ENCODE data around the gene MCFD2.

The MCFD2 gene

DNA sequence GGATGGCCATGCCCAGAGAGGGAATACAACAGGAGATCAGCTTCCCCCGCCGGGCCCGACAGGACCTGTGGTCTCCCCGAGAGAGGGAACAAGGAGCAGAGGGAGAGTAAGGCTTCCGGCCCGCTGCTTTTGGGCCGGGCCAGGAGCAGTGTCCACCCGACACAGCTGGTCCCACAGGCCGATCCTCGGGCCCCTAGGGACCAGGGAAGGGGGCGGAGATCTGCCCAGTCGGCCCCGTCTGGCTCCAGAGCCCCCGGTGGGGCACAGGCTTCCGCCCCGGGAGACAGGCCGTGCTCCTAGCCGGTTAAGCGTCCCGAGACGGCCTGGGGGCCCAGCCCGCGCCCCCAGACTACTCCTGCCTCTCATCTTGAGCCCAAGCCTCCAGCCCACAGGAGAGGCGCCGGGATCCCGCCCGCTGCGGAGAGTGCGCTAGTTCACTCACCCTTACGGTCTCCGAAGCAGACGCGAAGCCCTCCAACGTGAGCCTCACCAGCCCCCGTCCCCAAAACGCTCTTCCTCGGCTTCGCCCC is at the start of gene MCFD2:
Gene MCFD2 (minus strand): TSS at position 526 of the 530 bp plus-strand sequence. CDS start 6,635 bp downstream, outside the sequence.
- DNase-seq: no peak

DNA sequence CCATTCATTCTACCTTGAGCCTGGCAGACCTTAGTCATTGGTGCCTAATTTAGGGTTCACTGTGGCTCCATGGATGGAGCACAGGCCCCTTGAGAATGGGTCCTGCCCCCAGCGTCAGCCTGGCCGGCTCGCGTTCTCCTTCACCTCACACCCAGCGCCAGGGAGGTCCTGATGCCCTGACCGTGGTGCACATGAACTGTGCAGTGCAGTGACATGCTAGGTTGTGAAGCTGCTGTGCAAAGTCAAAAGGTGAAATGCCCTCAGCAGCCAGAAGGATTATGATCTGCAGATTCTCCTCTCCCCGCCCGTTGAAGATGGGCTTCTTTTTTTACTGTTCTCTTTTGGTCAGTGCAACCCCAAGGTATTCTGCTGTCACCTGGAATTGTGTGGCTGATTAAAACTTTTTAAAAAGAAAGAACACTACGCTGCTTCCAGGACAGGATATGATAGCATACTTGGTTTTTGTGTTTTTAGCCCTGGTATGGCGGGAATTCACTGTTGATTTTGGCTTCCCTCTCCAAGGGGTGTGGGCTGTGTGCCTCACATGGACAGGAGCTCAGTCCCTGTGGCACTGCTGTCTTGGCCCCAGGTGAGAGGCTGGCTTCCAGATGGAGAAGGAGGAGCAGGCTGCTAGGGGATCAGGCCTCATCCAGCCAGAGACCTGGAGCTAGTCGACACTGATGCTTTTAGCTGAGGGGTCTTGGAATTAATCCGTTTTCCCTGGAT is 49.4 kb upstream of the MCFD2 start:
- DNase-seq: no peak

DNA sequence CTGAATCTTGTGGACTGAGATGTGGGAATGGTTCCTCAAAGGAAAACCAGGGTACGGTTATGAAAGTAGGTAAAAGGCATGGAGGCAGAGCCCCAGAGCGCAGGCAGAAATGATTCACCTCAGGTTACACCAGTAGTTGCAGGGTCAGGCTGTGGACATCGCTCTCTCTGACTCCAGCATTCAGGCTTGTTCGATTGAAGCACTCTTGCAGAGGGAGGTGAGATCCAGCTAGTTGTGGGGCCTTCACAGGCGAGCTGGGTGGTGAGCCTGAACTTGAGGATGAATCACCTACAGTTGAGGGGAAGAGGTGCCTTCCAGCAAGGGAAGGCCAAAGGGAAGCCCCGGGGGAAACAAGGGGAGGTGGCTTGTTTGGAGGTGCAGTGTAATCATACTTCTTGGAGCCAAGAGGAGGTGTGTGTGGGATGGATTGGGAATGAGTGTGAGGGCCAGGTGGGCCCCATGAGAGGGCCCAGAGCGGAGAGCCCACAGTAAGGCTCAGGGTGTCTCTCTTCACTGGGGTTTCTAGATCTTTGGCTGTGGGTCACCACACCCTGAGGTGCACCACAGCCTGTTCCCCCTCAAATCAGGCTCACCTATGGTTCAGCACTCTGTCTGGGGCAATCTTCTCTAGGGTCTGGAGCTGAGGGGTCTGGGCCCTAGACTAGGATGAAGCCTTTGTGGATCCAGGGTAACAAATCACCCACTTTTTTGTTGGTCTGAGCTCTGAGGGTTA is 48.5 kb upstream of the MCFD2 start:
- DNase-seq: no peak

DNA sequence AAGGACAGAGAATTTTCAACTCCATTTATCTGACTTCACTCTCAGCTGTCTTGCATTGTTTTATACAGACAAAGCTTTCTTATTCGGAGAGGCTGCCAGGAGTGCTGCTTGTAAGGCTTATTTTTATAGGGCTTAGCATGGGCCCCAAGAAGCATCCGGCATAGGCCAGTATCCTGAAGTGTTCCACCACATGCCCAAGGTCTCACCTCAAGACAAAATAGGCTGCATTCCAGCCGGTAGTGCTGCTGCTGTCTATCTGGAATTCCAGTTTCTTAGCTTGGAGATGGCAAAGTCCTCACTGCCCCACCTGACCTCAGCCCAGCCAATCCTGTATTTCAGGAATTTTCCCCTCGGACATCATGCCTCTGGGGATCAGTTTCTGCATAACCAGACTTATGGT is 47.6 kb upstream of the MCFD2 start:
- no peak for DNase-seq

DNA sequence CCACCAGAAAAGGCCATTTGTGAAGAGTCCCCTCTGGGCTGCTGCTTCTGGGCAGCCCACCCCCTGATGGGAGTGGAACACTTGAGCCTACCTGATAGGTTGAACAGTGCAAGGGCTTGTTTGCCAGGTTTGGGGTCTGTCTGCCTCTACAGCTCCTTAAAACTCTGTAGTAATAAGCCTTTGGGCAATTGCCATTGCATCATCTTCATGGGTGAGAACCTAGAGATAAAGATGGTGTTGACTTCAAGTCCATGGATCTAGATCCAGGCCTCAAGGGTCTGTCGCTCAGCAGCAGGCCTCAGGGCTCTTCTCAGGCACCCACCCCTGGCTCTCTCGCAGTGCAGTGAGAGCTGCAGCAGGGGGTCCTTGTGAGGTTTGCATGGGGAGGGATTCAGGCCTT is 47.1 kb upstream of the MCFD2 start:
- DNase-seq: no peak

DNA sequence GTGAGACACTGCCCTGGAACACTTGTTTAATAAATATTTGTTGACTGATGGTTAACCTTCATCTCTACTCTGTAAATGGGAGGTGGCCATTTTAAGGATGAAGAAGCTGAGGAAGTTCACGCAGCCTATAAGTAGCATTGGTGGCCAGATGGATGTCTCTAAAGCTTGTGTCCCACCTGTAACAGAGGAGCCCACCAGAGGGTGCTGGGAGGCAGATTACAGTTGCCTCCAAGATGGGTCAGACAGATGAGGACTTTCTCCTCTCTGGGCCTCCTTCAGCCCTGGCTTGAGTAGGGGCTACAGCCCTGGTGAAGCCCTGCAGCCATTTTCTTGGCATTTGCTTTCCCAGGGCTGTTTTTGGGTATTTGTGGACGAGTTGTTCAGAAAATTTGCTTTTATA is 45.0 kb upstream of the MCFD2 start:
- no peak for DNase-seq

DNA sequence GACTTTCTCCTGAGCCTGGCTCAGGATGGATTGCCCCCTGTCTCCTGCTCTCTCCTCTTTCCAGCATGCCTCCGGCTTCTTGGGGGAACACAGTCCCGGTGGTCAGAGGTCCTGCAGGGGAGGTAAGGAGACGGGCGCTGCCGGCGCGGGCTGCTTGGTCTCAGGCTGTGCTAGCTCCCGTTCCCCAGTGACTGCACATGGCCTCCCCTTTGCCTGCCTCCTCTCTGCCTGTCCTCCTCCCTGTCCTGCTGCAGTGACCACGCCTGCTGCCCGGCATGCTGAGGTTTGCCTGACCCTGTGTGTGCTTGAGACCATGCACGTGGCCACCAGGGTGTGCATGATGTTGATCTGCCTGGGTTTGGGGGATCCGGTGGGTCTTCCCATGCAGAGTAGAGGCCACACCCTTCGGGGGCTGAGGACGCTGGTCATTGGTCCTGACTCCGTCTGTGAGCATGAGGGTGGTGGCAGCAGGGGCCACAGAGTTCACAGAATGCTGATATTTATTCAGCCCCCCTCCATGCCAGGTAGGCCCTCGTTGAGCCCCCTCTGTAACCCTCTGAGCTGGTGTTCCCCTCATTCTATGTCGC is 42.9 kb upstream of the MCFD2 start:
- no peak for DNase-seq

DNA sequence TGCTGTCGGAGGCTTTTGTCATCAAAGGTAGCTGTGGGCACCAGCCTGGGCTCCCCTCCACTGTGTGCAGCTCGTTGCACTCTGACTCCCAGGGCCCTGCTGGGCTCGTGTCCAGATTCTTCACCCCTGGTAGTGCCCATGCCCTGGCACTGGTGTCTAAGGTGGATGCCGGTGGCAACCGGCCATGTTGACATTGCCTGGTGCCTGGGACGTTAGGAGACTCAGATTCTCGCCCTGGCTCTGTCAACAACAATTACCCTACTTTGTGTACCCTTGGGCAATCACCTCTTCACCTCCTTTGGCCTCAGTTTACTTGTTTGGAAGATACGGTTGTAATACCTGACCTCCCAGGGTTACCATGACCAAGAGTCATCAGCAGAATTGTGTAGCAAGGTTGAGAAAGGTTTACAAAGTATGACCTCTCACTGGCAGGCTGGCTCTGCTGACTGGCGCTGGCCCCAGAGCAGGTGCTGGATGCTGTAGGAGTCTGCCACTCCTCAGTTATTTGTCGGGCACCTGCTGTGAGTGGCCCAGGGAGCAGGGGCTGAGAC is 41.5 kb upstream of the MCFD2 start:
- DNase-seq: no peak

DNA sequence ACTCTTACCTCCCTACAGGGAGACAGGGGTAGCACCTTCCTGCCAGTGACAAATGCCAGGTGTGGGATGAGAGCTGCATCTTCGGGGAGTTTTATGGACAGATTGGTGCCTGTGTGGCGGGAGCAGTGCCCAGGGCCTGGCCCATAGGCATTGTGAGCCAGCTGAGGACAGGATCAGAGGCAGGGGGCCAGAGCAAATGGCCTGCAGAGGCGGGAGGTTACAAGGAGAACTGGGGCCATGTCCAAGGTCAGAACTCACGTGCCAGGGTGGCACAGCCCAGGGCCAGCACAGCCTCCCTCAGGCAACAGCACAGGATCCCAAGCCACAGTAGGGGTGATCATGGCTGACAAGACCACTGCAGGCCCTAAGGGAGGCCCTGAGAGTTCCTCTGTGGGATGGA is 40.2 kb upstream of the MCFD2 start:
- DNase-seq: no peak

DNA sequence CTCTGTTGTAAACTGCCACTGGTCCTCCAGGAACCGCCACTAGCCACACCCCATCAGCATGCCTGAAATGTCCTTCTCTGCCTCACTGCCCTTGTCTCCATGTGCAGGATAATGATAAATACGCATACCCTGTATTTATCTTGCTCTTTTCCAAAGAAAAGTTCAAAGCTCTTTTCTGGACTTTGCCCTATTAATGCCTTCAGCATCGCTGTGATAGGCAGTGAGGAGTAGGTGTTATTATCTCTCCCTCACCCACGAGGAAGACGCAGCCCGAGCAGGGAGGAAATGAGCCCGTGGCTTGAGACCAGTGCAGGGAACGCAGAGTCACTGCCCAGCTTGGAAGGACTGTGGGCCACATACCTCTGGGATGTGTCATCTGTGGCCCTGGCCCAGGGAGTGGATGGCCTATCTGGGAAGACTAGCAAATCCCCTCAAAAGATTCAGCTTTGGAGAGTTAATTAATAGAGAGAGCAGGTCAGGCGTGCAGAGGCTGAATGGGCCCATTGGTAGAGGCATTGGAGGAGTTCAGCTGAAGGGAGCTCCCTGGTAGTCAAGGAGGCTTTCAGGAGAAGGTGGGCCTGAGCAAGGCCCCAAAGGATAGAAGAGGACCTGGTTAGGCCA is 39.5 kb upstream of the MCFD2 start:
- no peak for DNase-seq

DNA sequence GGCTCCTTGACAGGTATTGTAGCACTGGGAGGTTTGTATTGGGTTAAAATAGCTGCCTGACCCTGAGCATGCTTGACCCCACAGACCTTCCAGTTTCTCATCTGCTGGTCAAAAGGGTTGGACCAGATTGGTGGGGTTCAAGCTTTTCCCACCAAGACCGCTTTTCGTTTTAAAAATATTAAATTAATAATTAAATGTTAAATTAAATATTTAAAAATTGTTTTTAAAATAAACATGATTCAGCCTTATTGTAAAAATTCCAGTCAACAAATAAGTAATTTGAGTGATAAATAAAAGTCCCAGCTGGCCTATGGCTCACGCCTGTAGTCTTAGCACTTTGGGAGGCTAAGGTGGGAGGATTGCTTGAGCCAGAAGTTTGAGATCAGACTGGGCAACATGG is 36.6 kb upstream of the MCFD2 start:
- DNase-seq: no peak

DNA sequence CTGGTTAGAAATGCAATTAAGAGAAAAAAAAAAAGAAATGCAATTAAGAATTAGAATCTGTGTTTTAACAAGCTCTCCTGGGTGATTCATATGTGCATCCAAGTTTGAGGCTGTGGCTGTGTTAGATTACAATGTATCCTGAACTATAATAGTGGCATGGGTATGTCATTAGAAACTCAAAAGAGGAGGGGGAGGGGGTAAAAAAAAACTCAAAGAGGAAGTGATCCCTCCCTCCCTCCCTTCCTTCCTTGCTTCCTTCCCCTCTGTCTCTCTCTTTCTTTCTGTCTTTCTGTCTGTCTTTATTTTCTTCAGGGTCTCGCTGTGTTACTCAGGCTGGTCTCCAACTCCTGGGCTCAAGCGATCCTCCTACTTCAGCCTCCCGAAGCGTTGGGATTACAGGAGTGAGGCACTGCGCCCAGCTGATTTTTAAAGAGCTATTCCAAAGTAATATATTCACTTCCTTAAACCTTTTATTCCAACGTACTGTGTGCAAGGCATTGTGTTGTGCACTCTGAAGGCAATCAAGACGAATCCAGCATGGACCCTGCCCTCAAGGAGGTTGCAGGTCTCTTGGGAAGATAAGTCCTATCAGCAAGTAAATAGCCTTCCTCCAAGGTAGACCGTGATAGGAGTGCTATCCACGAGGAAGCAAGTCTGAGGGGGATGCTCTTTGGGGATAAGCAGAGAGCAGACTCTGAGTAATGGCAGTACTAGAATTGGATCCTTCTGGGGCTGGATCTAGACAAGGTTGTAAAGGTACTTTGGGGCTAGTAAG is 35.9 kb upstream of the MCFD2 start:
- DNase-seq: no peak

DNA sequence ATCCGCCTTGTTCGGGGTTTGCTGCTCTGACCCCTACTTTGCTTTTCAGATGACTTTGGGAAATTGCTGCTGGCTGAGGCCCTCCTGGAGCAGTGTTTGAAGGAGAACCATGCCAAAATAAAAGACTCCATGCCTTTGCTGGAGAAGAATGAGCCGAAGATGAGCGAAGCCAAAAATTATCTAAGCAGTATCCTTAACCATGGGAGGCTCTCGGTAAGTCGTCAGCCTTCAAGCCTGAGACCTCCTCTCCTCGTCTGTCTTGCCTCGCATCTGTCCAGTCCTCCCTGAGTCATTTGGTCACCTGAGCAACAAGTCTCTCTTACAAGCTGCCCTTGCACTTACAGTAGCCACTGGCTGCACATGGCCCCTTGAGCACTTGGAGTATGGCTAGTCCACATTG is 34.7 kb upstream of the MCFD2 start:
- no peak for DNase-seq

DNA sequence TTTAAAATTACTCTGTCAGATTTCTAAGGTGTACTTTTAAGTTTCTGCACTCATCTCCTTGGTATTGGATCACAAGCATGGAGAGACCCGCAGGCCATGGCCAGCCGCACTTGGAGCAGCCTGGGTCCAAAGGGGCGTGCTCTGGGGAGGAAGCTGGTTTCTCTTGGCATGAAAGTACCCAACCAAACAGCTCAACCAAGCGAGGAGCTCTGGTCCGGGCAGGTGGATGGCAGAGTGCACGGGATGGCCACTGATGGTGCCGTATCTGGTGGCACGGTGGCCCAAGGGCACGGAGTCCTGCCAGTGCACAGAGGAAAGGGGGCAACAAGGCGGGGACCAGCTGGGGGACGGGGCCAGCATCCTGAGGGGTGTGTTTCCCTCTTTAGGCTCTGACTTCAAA is 32.2 kb upstream of the MCFD2 start:
- no peak for DNase-seq

DNA sequence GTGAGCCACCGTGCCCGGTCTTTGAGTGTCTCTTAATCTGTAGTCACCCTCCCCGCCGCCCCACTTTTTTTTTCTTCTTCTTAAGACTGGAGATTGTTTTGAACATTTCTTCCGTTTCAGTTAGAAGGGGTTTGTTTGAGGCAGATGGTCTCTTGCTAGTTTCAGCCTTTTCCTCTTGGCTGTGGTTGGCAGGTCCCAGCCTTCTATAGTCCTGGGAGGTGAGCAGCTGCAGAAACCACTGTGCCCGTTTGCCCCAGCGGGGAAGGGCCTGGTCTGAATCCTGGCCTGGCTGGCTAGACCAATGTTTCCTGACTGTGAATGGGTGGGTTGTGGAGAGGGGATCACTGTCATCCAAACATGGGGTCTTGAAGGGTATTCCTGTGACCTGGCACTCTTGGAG is 30.1 kb upstream of the MCFD2 start:
- no peak for DNase-seq

DNA sequence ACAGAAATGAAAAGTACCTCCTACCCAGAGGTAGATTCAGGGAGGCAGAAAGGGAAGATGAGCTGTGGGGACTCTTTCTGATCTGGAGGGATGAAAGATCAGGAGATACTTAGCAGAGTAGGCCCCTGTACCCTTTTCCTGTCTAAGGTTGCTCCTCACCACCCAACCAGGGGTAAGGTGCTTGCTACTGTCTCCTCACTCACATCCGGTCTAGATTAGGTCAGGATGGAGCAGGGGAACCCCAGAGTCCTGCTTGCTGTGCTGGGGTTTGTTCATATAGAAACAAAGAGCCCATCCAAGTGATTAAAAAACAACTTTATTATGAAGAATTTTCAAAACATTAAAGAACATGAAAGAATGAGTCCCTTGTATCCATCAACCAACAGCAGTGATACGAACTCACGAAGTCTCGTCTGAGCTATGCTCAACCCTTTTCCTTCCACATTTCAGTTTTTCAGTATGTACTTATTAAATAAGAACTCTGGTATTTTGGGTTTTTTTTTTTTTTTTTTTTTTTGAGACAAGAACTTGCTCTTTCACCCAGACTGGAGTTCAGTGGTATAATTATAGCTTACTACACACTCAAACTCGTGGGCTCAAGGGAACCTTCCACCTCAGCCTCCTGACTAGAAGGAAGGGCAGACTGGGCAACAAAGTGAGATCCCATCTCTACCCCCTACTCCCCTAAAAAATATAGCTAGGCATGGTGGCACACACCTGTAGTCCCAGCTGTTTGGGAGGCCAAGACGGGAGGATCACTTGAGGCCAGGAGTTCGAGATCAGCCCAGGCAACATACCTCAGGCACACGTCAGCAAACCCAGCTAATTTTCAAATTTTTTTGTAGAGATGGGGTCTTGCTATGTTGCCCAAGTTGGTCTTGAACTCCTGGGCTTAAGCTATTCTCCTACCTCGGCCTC is 28.5 kb upstream of the MCFD2 start:
- peak; percentile 45 for DNase-seq

DNA sequence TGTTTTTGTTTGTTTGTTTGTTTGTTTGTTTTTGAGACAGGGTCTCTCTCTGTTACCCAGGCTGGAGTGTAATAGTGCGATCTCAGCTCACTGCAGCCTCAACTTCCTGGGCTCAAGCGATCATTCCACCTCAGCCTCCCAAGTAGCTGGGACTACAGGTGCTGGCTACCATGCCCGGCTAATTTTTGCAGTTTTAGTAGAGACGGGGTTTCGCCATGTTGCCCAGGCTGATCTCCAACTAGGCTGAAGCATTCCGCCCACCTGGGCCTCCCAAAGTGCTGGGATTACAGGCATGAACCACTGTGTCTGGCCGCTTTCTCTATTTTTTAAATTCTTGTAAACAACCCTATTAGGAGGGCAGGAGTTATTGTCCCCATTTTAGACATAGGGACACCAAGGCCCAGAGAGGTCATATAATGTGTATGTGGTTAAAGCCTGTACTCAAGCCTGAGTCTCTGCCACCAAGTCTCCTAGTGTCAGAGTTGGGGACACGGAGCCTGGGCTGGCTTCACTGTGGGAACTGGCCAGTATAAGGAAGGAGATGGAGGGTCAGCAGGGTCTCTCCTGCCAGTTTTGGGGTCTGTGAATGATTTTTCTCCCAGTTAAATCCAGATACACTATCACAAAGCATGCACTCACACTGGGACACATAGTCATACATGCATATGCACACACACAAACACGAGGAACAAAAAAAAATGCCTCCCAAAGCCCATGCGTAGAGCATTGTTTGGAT is 27.5 kb upstream of the MCFD2 start:
- no peak for DNase-seq

DNA sequence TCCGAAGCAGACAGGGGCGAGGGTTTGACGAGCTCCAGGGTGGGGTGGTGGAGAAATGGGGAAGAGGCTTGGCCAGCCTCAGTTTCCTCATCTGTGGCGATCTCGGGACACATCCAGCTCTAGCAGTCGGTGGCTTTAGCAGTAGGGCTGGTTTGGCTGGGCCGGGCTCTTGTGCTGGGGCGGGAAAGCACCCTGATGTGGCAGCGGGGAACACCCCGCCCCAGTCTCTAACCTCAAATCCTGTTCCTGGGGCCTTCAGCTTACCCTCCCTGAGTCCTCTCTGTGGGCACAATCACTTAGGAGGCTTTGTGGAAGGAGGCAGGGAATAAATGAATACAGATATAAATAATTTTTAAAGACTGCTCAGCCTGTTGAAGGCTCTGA is 26.5 kb upstream of the MCFD2 start:
- peak; percentile 70 for DNase-seq

DNA sequence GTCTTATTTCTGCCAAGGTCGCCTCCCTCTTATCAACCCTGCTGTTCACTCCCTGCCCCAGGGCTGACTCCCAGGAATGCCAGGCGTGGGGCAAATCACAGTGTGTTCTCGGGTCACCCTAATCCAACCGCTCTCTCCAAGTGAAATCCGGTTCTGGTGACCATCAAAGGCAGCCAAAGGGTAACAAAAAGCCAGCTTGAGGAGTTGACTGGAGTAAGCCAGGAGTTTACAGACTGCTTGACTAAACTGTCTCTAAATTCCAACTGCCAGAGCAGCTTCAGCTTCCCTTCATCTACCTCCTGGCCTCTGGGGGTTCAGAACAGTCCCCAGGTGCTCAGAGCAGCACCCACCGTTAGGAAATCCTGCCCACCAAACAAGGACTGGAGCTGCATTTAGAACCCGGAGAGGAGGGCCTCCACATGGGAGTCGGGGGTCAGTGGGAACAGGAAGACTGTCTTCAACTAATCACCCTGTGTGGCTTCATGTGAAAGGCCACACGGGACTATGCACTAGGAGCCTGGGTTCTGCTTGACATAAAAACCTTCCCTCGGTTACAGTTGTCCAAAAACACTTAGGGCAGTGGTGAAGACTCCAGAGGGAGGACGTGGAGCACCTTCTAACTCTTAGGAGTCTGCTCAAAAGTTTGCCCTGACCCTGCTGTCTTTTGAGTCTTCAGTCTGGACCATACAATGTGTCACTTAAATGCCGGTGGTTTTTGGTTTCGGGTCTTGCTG is 24.2 kb upstream of the MCFD2 start:
- DNase-seq: no peak

DNA sequence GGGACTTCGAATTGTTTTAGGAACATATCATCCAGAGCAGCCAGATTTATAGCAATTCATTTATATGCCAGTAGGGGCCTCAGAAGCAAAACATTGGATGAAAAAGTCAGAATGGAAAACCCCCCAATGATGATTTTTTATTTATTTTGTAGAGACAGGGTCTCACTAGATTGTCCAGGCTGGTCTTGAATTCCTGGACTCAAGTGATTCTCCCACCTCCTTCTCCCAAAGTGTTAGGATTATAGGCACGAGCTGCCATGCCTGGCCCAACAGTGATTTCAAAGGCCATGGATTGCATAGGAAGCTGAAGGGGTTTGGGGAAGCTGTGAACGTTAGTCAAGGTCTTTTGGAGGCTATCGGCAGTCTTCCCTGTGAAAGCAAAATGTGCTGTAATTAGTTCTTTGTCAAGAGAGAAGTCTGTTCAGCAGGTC is 21.9 kb upstream of the MCFD2 start:
- no peak for DNase-seq

All from activated T-cell treated with anti-CD3 and anti-CD28 coated beads, Interleukin-2, amount 50 U/mL, for 1 hour (primary cell).